ENCODE measurements around the gene NPAS3. TPM values are rescaled to one million over a fixed set of nuclear protein-coding genes. Genes with fewer than 3 reads are reported as not detected.
A peak's percentile ranks its signal among the peaks of the same experiment; 100 is the strongest.

NPAS3 gene
- total and polyA plus RNA-seq, 2 donors (not counting 1 experiment from before 2014, with no cell fraction given) = 0.10 to 0.50 TPM

DNA sequence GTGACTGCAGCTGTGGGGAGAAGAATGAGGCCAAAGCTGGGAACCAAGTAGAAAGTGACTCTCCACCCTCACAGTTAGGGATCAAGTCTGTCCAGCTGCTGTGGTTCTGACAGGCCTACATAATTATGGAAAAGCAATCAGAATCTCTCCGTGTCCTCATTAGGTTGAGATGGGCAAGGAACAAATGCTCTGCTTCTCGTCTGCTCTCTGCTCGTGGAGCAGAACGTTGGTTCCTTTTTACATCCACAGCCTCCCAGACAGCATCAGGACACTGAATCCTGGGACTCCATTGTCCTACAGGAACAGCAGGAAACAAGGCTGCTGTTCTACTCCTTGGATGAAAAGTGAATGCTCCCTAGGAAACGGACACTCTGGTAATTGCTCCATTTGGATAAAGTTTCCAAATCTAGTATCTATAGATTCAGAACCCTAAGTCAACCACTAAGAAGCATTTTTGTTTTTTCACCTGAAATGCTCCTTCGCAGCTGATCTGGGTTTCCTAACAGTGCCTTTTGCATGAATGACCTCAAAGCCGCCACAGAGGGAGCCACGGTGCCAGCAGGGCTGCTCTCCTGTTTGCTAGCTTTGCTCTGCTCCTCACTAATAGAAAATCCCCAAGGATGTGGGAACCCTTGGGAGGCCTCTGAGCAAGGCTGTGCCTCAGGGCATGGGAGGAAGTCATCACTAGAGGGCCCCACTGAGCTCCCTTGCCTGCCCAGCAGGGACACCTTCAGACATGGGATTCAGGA lies 910.2 kb downstream of the NPAS3 start:
- Histone ChIP-seq H3K9me3 (ENCODE audit: control insufficient read depth, insufficient read depth, low read depth, low read length) (no peaks in the 10 kb centered on the region), H2AFZ (ENCODE audit: low read length) (no peak overlapping the region), H3K27me3 (ENCODE audit: control insufficient read depth, insufficient read depth, low read length) (no peaks in the 10 kb centered on the region), H3K4me1 (ENCODE audit: control insufficient read depth, extremely low read depth, insufficient read depth, low read length) (no peaks in the 10 kb centered on the region), H3K9ac (ENCODE audit: insufficient read depth, low read length) (no peak overlapping the region), H3K4me3 (replicated peaks in 1 of 4; ENCODE audit: control extremely low read depth in 1 of 4, insufficient read depth in 1 of 4, low read depth in 3 of 4, low read length in 4 of 4) (no peak overlapping the region), H3K36me3 (ENCODE audit: control insufficient read depth, insufficient read depth, low read length) (no peaks in the 10 kb centered on the region), H3K27ac (ENCODE audit: insufficient read depth, low read length) (no peak overlapping the region), H3K4me2 (ENCODE audit: extremely low read depth, insufficient read depth, low read length) (no peak overlapping the region), H4K20me1 (ENCODE audit: control insufficient read depth, extremely low read depth, insufficient read depth, low read length) (no peaks in the 10 kb centered on the region), H3K79me2 (ENCODE audit: control insufficient read depth, insufficient read depth, low read length) (no peaks in the 10 kb centered on the region)
- DNase-seq (ENCODE audit: low read depth in 2 of 2) = peak; percentile 20 to 49
- TF ChIP-seq, protein P1, sequence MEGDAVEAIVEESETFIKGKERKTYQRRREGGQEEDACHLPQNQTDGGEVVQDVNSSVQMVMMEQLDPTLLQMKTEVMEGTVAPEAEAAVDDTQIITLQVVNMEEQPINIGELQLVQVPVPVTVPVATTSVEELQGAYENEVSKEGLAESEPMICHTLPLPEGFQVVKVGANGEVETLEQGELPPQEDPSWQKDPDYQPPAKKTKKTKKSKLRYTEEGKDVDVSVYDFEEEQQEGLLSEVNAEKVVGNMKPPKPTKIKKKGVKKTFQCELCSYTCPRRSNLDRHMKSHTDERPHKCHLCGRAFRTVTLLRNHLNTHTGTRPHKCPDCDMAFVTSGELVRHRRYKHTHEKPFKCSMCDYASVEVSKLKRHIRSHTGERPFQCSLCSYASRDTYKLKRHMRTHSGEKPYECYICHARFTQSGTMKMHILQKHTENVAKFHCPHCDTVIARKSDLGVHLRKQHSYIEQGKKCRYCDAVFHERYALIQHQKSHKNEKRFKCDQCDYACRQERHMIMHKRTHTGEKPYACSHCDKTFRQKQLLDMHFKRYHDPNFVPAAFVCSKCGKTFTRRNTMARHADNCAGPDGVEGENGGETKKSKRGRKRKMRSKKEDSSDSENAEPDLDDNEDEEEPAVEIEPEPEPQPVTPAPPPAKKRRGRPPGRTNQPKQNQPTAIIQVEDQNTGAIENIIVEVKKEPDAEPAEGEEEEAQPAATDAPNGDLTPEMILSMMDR (conservative IDR thresholded peaks at IDR 0.05 in 1 of 2, IDR thresholded peaks at IDR 0.05 in 1 of 2; ENCODE audit: low read depth in 1 of 2, low read length in 2 of 2) = peak; percentile 36 to 61
- TF ChIP-seq EZH2 (IDR thresholded peaks at IDR 0.05; ENCODE audit: low read length, missing control alignments) = no peak

DNA sequence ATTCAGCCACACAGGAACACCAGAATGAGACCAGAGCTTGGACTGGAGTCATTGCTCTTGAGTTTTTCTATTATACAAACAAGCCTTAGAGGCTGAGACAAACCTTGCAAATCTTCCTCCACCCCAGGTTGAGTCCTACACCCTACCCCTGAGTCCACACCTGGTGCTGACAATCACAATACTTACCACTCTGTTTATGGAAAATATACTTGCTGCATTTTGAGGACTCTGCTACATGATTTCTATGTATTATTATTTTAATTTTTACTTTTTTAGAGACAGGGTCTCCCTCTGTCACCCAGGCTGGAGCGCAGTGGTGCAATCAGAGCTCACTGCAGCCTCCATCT lies 910.7 kb downstream of the NPAS3 start:
- Histone ChIP-seq H3K36me3 (ENCODE audit: control insufficient read depth, insufficient read depth, low read length) (no peaks in the 10 kb centered on the region), H2AFZ (ENCODE audit: low read length) (no peak overlapping the region), H3K4me2 (ENCODE audit: extremely low read depth, insufficient read depth, low read length) (no peak overlapping the region), H3K4me3 (replicated peaks in 1 of 4; ENCODE audit: control extremely low read depth in 1 of 4, insufficient read depth in 1 of 4, low read depth in 3 of 4, low read length in 4 of 4) (no peak overlapping the region), H4K20me1 (ENCODE audit: control insufficient read depth, extremely low read depth, insufficient read depth, low read length) (no peaks in the 10 kb centered on the region), H3K9ac (ENCODE audit: insufficient read depth, low read length) (no peak overlapping the region), H3K9me3 (ENCODE audit: control insufficient read depth, insufficient read depth, low read depth, low read length) (no peaks in the 10 kb centered on the region), H3K79me2 (ENCODE audit: control insufficient read depth, insufficient read depth, low read length) (no peaks in the 10 kb centered on the region), H3K4me1 (ENCODE audit: control insufficient read depth, extremely low read depth, insufficient read depth, low read length) (no peaks in the 10 kb centered on the region), H3K27me3 (ENCODE audit: control insufficient read depth, insufficient read depth, low read length) (no peaks in the 10 kb centered on the region), H3K27ac (ENCODE audit: insufficient read depth, low read length) (no peak overlapping the region)
- TF ChIP-seq EZH2 (IDR thresholded peaks at IDR 0.05; ENCODE audit: low read length, missing control alignments) = no peak
- TF ChIP-seq, protein P1 (conservative IDR thresholded peaks at IDR 0.05 in 1 of 2, IDR thresholded peaks at IDR 0.05 in 1 of 2; ENCODE audit: low read depth in 1 of 2, low read length in 2 of 2) = no peak
- DNase-seq (ENCODE audit: low read depth in 2 of 2) = no peak

DNA sequence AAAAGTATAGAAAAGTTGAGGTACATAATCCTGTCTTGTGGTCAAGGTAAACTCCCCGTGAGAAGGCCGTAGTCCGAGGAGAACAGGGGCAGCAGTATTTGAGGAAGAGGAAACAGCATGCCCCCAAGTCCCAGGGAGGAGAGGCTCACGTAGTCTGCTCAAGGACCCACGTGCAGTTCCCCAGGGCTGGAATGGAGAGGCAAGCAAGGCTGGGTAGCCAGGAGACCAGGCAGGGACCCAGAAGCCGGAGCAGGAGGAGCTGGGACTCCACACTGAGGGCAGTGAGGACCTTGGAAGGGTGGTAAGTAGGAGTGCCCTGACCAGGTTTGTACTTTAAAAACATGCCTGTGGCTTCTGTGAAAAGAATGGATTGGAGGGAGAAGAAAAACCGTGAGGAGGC lies 912.1 kb downstream of the NPAS3 start:
- no peak for DNase-seq (ENCODE audit: low read depth in 2 of 2)
- no peak for TF ChIP-seq EZH2 (IDR thresholded peaks at IDR 0.05; ENCODE audit: low read length, missing control alignments)
- TF ChIP-seq, protein P1 (conservative IDR thresholded peaks at IDR 0.05 in 1 of 2, IDR thresholded peaks at IDR 0.05 in 1 of 2; ENCODE audit: low read depth in 1 of 2, low read length in 2 of 2) = no peak
- Histone ChIP-seq H2AFZ (ENCODE audit: low read length) (no peak overlapping the region), H3K4me2 (ENCODE audit: extremely low read depth, insufficient read depth, low read length) (no peak overlapping the region), H4K20me1 (ENCODE audit: control insufficient read depth, extremely low read depth, insufficient read depth, low read length) (no peaks in the 10 kb centered on the region), H3K27ac (ENCODE audit: insufficient read depth, low read length) (no peak overlapping the region), H3K79me2 (ENCODE audit: control insufficient read depth, insufficient read depth, low read length) (no peaks in the 10 kb centered on the region), H3K4me3 (replicated peaks in 1 of 4; ENCODE audit: control extremely low read depth in 1 of 4, insufficient read depth in 1 of 4, low read depth in 3 of 4, low read length in 4 of 4) (no peak overlapping the region), H3K4me1 (ENCODE audit: control insufficient read depth, extremely low read depth, insufficient read depth, low read length) (no peaks in the 10 kb centered on the region), H3K9ac (ENCODE audit: insufficient read depth, low read length) (no peak overlapping the region), H3K27me3 (ENCODE audit: control insufficient read depth, insufficient read depth, low read length) (no peaks in the 10 kb centered on the region), H3K36me3 (ENCODE audit: control insufficient read depth, insufficient read depth, low read length) (no peaks in the 10 kb centered on the region), H3K9me3 (ENCODE audit: control insufficient read depth, insufficient read depth, low read depth, low read length) (no peaks in the 10 kb centered on the region)
